ENCODE results near the gene RFPL3.
A peak's percentile ranks its signal among the peaks of the same experiment; 100 is the strongest.
"Not testable (repeated sequence)": the region's sequence is repeated elsewhere in the genome, so short reads cannot be mapped to it uniquely, and the experiment has no call there.

Gene RFPL3

GRCh38 chr22:32355760-32356159, 1.9 kb upstream of the RFPL3 start:
- no CpG with 5 or more reads among the region's 3 CpGs for WGBS, 2 donors (ENCODE audit: extremely low coverage in 2 of 2, insufficient read length in 2 of 2, insufficient replicate concordance in 1 of 2)
- Histone ChIP-seq H3K36me3 (replicated peaks in 1 of 2; ENCODE audit: control insufficient read depth in 2 of 2, insufficient read depth in 2 of 2, low read length in 2 of 2) (no peaks in the 10 kb centered on the region), H3K9me3 (replicated peaks in 1 of 2; ENCODE audit: control insufficient read depth in 2 of 2, insufficient read depth in 1 of 2, low read depth in 1 of 2, low read length in 2 of 2) (no peaks in the 10 kb centered on the region), H2BK120ac (ENCODE audit: low read depth, low read length) (no peak overlapping the region), H3K9ac (ENCODE audit: low read depth, low read length, poor library complexity) (no peak overlapping the region), H2BK12ac (ENCODE audit: low read length) (no peak overlapping the region), H4K91ac (ENCODE audit: low read depth, low read length, poor library complexity) (no peak overlapping the region), H3K18ac (ENCODE audit: low read length) (no peak overlapping the region), H2BK5ac (ENCODE audit: low read length) (no peak overlapping the region), H3K14ac (ENCODE audit: low read length) (no peak overlapping the region), H3K27ac (replicated peaks; ENCODE audit: low read length) (no peak overlapping the region), H2AFZ (ENCODE audit: low read length) (peak overlapping the region; percentile 61), H3K4me3 (ENCODE audit: low read length in 2 of 2) (no peak overlapping the region), H2AK5ac (ENCODE audit: low read depth, low read length) (no peak overlapping the region), H3K27me3 (ENCODE audit: control insufficient read depth in 3 of 3, insufficient read depth in 3 of 3, low read depth in 1 of 3, low read length in 3 of 3) (no peaks in the 10 kb centered on the region), H3K4me2 (ENCODE audit: insufficient read depth, low read length, poor library complexity, severe bottlenecking) (no peak overlapping the region), H4K8ac (ENCODE audit: low read depth, low read length) (no peak overlapping the region), H3K79me1 (ENCODE audit: low read depth, low read length) (peaks cover 3% of the 10 kb centered on the region), H3K4me1 (ENCODE audit: control insufficient read depth in 2 of 2, insufficient read depth in 1 of 2, low read depth in 1 of 2, low read length in 2 of 2) (peaks cover 1 to 4% of the 10 kb centered on the region in 2 donors), H3K23ac (ENCODE audit: low read depth, low read length, poor library complexity) (no peak overlapping the region), H2BK15ac (ENCODE audit: low read length) (no peak overlapping the region), H3K4ac (ENCODE audit: low read length) (no peak overlapping the region)
- no peak for DNase-seq (ENCODE audit: low spot score)

GRCh38 chr22:32360096-32360495, 2.4 kb downstream of the RFPL3 start:
- H3K27ac ChIP-seq (replicated peaks; ENCODE audit: low read length); H2AK5ac ChIP-seq (ENCODE audit: low read depth, low read length); H3K18ac ChIP-seq (ENCODE audit: low read length); H2BK15ac ChIP-seq (ENCODE audit: low read length); H3K9ac ChIP-seq (ENCODE audit: low read depth, low read length, poor library complexity); H2BK120ac ChIP-seq (ENCODE audit: low read depth, low read length); H2AFZ ChIP-seq (ENCODE audit: low read length); H3K4ac ChIP-seq (ENCODE audit: low read length); H3K23ac ChIP-seq (ENCODE audit: low read depth, low read length, poor library complexity); H3K14ac ChIP-seq (ENCODE audit: low read length); H4K8ac ChIP-seq (ENCODE audit: low read depth, low read length); H3K4me3 ChIP-seq (ENCODE audit: low read length in 2 of 2); H3K9me3 ChIP-seq (replicated peaks in 1 of 2; ENCODE audit: control insufficient read depth in 2 of 2, insufficient read depth in 1 of 2, low read depth in 1 of 2, low read length in 2 of 2); H3K4me1 ChIP-seq (ENCODE audit: control insufficient read depth in 2 of 2, insufficient read depth in 1 of 2, low read depth in 1 of 2, low read length in 2 of 2); H3K4me2 ChIP-seq (ENCODE audit: insufficient read depth, low read length, poor library complexity, severe bottlenecking); DNase-seq (ENCODE audit: low spot score); H3K79me1 ChIP-seq (ENCODE audit: low read depth, low read length); H2BK12ac ChIP-seq (ENCODE audit: low read length); H2BK5ac ChIP-seq (ENCODE audit: low read length); H3K36me3 ChIP-seq (replicated peaks in 1 of 2; ENCODE audit: control insufficient read depth in 2 of 2, insufficient read depth in 2 of 2, low read length in 2 of 2); H3K27me3 ChIP-seq (ENCODE audit: control insufficient read depth in 3 of 3, insufficient read depth in 3 of 3, low read depth in 1 of 3, low read length in 3 of 3); H4K91ac ChIP-seq (ENCODE audit: low read depth, low read length, poor library complexity): not testable (repeated sequence)
- WGBS, 2 donors (ENCODE audit: extremely low coverage in 2 of 2, insufficient read length in 2 of 2, insufficient replicate concordance in 1 of 2): no CpG with 5 or more reads among the region's 11 CpGs

- no peak overlapping the region for H2BK120ac ChIP-seq (ENCODE audit: low read depth, low read length)
- H2BK15ac ChIP-seq (ENCODE audit: low read length): no peak overlapping the region
- no peak overlapping the region for H2AFZ ChIP-seq (ENCODE audit: low read length)
- H3K4me2 ChIP-seq (ENCODE audit: insufficient read depth, low read length, poor library complexity, severe bottlenecking): no peak overlapping the region
- no peak overlapping the region for H2BK5ac ChIP-seq (ENCODE audit: low read length)
- H3K18ac ChIP-seq (ENCODE audit: low read length): no peak overlapping the region
- H3K4me3 ChIP-seq (ENCODE audit: low read length in 2 of 2): no peak overlapping the region
- no peaks in the 10 kb centered on the region for H3K9me3 ChIP-seq (replicated peaks in 1 of 2; ENCODE audit: control insufficient read depth in 2 of 2, insufficient read depth in 1 of 2, low read depth in 1 of 2, low read length in 2 of 2)
- no peak overlapping the region for H2BK12ac ChIP-seq (ENCODE audit: low read length)
- H3K4ac ChIP-seq (ENCODE audit: low read length): no peak overlapping the region
- H4K91ac ChIP-seq (ENCODE audit: low read depth, low read length, poor library complexity): no peak overlapping the region
- no peak overlapping the region for H3K14ac ChIP-seq (ENCODE audit: low read length)
- H3K23ac ChIP-seq (ENCODE audit: low read depth, low read length, poor library complexity): no peak overlapping the region
- peaks cover 1 to 3% of the 10 kb centered on the region in 2 donors for H3K4me1 ChIP-seq (ENCODE audit: control insufficient read depth in 2 of 2, insufficient read depth in 1 of 2, low read depth in 1 of 2, low read length in 2 of 2)
- no peak for DNase-seq (ENCODE audit: low spot score)
- no CpG with 5 or more reads among the region's 2 CpGs for WGBS, 2 donors (ENCODE audit: extremely low coverage in 2 of 2, insufficient read length in 2 of 2, insufficient replicate concordance in 1 of 2)
- no peak overlapping the region for H2AK5ac ChIP-seq (ENCODE audit: low read depth, low read length)
- H3K79me1 ChIP-seq (ENCODE audit: low read depth, low read length): no peaks in the 10 kb centered on the region
- no peak overlapping the region for H4K8ac ChIP-seq (ENCODE audit: low read depth, low read length)
- no peaks in the 10 kb centered on the region for H3K36me3 ChIP-seq (replicated peaks in 1 of 2; ENCODE audit: control insufficient read depth in 2 of 2, insufficient read depth in 2 of 2, low read length in 2 of 2)
- no peaks in the 10 kb centered on the region for H3K27me3 ChIP-seq (ENCODE audit: control insufficient read depth in 3 of 3, insufficient read depth in 3 of 3, low read depth in 1 of 3, low read length in 3 of 3)
- H3K9ac ChIP-seq (ENCODE audit: low read depth, low read length, poor library complexity): no peak overlapping the region
- H3K27ac ChIP-seq (replicated peaks; ENCODE audit: low read length): no peak overlapping the region
Measured at GRCh38 chr22:32361257-32361656, 3.6 kb downstream of the RFPL3 start.

DNA sequence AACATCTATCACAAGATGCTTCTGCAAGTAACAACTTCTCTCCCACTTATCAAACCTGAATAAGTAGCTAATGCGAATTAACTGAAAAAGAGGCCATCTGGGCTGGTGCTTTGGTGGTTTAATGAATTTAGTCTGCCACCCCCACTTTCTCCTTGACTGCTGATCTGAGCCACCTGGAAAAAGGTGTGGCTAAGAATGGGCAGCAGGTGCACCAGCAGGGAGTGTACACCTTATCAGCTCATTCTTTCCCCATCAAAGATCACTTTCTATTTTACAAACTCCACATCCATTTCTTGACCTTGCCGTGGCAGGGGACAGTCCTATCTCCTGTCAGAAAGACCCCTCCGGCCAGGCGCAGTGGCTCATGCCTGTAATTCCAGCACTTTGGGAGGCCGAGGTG, 6.5 kb downstream of the RFPL3 start:
- Histone ChIP-seq H4K91ac (ENCODE audit: low read depth, low read length, poor library complexity) (no peak overlapping the region), H2BK12ac (ENCODE audit: low read length) (no peak overlapping the region), H3K18ac (ENCODE audit: low read length) (no peak overlapping the region), H3K9ac (ENCODE audit: low read depth, low read length, poor library complexity) (no peak overlapping the region), H3K4me2 (ENCODE audit: insufficient read depth, low read length, poor library complexity, severe bottlenecking) (no peak overlapping the region), H3K4ac (ENCODE audit: low read length) (no peak overlapping the region), H2BK15ac (ENCODE audit: low read length) (no peak overlapping the region), H3K79me1 (ENCODE audit: low read depth, low read length) (no peaks in the 10 kb centered on the region), H3K36me3 (replicated peaks in 1 of 2; ENCODE audit: control insufficient read depth in 2 of 2, insufficient read depth in 2 of 2, low read length in 2 of 2) (no peaks in the 10 kb centered on the region), H3K23ac (ENCODE audit: low read depth, low read length, poor library complexity) (no peak overlapping the region), H3K9me3 (replicated peaks in 1 of 2; ENCODE audit: control insufficient read depth in 2 of 2, insufficient read depth in 1 of 2, low read depth in 1 of 2, low read length in 2 of 2) (no peaks in the 10 kb centered on the region), H3K27ac (replicated peaks; ENCODE audit: low read length) (no peak overlapping the region), H3K4me3 (ENCODE audit: low read length in 2 of 2) (no peak overlapping the region), H2AK5ac (ENCODE audit: low read depth, low read length) (no peak overlapping the region), H2AFZ (ENCODE audit: low read length) (peak overlapping the region; percentile 48), H3K4me1 (ENCODE audit: control insufficient read depth in 2 of 2, insufficient read depth in 1 of 2, low read depth in 1 of 2, low read length in 2 of 2) (peaks cover 1 to 3% of the 10 kb centered on the region in 2 donors), H2BK120ac (ENCODE audit: low read depth, low read length) (no peak overlapping the region), H4K8ac (ENCODE audit: low read depth, low read length) (no peak overlapping the region), H2BK5ac (ENCODE audit: low read length) (no peak overlapping the region), H3K14ac (ENCODE audit: low read length) (no peak overlapping the region), H3K27me3 (ENCODE audit: control insufficient read depth in 3 of 3, insufficient read depth in 3 of 3, low read depth in 1 of 3, low read length in 3 of 3) (no peaks in the 10 kb centered on the region)
- no peak for DNase-seq (ENCODE audit: low spot score)
- no CpG with 5 or more reads among the region's 5 CpGs for WGBS, 2 donors (ENCODE audit: extremely low coverage in 2 of 2, insufficient read length in 2 of 2, insufficient replicate concordance in 1 of 2)
